K562 (cell line): ENCODE data around the gene ADRA1B. TPM values are rescaled to one million over a fixed set of nuclear protein-coding genes. Genes with fewer than 3 reads are reported as not detected.
A peak's percentile ranks its signal among the peaks of the same experiment; 100 is the strongest.

Experiments
- ATAC-seq: fragments of 200-7000 bp; cut with Tn5 transposase; 3 replicates; pipeline ENCODE4 v1.9.1; 2020; ENCODE audit warnings: moderate library complexity
- BruUV-seq: library from RNA; stranded (reverse); fragments of 400-500 nt; replicated peaks from 2 replicates; lab custom pipeline; 2021; lab: Mats Ljungman, UMichigan
- CTCF ChIA-PET: fragments of 300-600 bp; formaldehyde crosslinking; extraction: SDS; loops from one replicate; lab custom pipeline; 2021; ENCODE audit warnings: low intra/inter-chr PET ratio; lab: Yijun Ruan, JAX
- POLR2A ChIA-PET: fragments of 300-600, 350-650 bp; sonication (Branson Sonifier 250); formaldehyde crosslinking; extraction: SDS; loops from one replicate; lab custom pipeline; 2021; ENCODE audit warnings: antibody characterized with exemption, inconsistent platforms; lab: Yijun Ruan, JAX
- DNase-seq, 4 experiments: peaks; one replicate each; pipeline versions ENCODE4 v3.0.0 to v3.0.0-alpha.2; 2011 to 2018; ENCODE audit warnings: low spot score in 3 of 4, mixed read lengths in 3 of 4; ENCODE audit errors: extremely low read depth in 1 of 4
- FAIRE-seq: peaks from 2 replicates; lab custom pipeline; 2011; peaks lifted over from hg19 to GRCh38; lab: Jason Lieb, UNC
- H2AFZ ChIP-seq: 2 replicates; pipeline ENCODE4 v1.6.0; 2011; ENCODE audit warnings: low read depth, low read length, control low read depth, inconsistent platforms
- H3K27ac ChIP-seq: fragments of 200-600 bp; 3 replicates; pipeline ENCODE4 v1.8.0; 2011; ENCODE audit warnings: low read depth, mild to moderate bottlenecking, control low read depth, inconsistent platforms, low read length, moderate library complexity, mixed read lengths; ENCODE audit errors: extremely low read depth
- H3K27me3 ChIP-seq, 2 experiments: fragments of 300-600 bp in 1 of 2; 2 replicates in 1 of 2; 3 replicates in 1 of 2; pipeline versions ENCODE4 v1.6.0 to v1.8.0; 2011; ENCODE audit warnings: inconsistent platforms in 2 of 2, low read length in 2 of 2, mild to moderate bottlenecking in 1 of 2, mixed read lengths in 1 of 2, moderate library complexity in 1 of 2; ENCODE audit not compliant: control insufficient read depth in 2 of 2, insufficient read depth in 2 of 2
- H3K36me3 ChIP-seq: fragments of 300-600 bp; 3 replicates; pipeline ENCODE4 v1.8.0; 2011; ENCODE audit warnings: mild to moderate bottlenecking, low read length, inconsistent platforms; ENCODE audit not compliant: control insufficient read depth, insufficient read depth
- H3K4me1 ChIP-seq, 2 experiments: fragments of 200-600 bp in 1 of 2; replicated peaks in 1 of 2; 2 replicates in 1 of 2; 3 replicates in 1 of 2; pipeline versions ENCODE4 v1.5.1 to v1.8.0; 2011; ENCODE audit warnings: inconsistent platforms in 2 of 2, low read length in 2 of 2, mild to moderate bottlenecking in 1 of 2, mixed read lengths in 1 of 2, moderate library complexity in 1 of 2; ENCODE audit not compliant: control insufficient read depth in 2 of 2, insufficient read depth in 2 of 2
- H3K4me2 ChIP-seq: 2 replicates; pipeline ENCODE4 v1.6.1; 2011; ENCODE audit warnings: low read length, control low read depth, inconsistent platforms, mixed read lengths; ENCODE audit not compliant: insufficient read depth
- H3K4me3 ChIP-seq: fragments of 200-600 bp; sonication (generic), shearing (Covaris generic); 2 replicates; pipeline ENCODE4 v1.5.1; 2016; ENCODE audit warnings: control low read depth, inconsistent platforms
- H3K79me2 ChIP-seq: fragments of 200-600 bp; 3 replicates; pipeline ENCODE4 v1.8.0; 2011; ENCODE audit warnings: low read length, inconsistent platforms; ENCODE audit not compliant: control insufficient read depth, insufficient read depth
- H3K9ac ChIP-seq, 2 experiments: 2 replicates each; pipeline versions ENCODE4 v1.6.0 to v1.6.1; 2011; ENCODE audit warnings: low read depth in 2 of 2, low read length in 2 of 2, control low read depth in 1 of 2, inconsistent platforms in 1 of 2, mild to moderate bottlenecking in 1 of 2, mixed read lengths in 1 of 2; ENCODE audit not compliant: insufficient read depth in 1 of 2
- H3K9me1 ChIP-seq: one replicate; pipeline ENCODE4 v1.6.0; 2011; ENCODE audit warnings: inconsistent platforms, mild to moderate bottlenecking, low read length, moderate library complexity; ENCODE audit not compliant: control insufficient read depth, insufficient read depth
- H3K9me3 ChIP-seq: replicated peaks from 2 replicates; pipeline ENCODE4 v1.5.1; 2011; ENCODE audit warnings: low read depth, low read length, inconsistent platforms; ENCODE audit not compliant: control insufficient read depth, insufficient read depth
- H4K20me1 ChIP-seq: replicated peaks from 2 replicates; pipeline ENCODE4 v1.6.1; 2011; ENCODE audit warnings: low read length, inconsistent platforms, mixed read lengths; ENCODE audit not compliant: control insufficient read depth, insufficient read depth
- CEBPB ChIP-seq: fragments of 450-650 bp; IDR thresholded peaks from 2 replicates; pipeline ENCODE4 v1.6.1; 2016; ENCODE audit warnings: missing genetic modification characterization, missing compliant biosample characterization
- CEBPG ChIP-seq, 3 experiments: fragments of 200-800 bp in 1 of 3; sonication (Bioruptor generic) in 1 of 3; sonication (generic) in 1 of 3; formaldehyde crosslinking in 1 of 3; IDR thresholded peaks in 2 of 3; conservative IDR thresholded peaks in 1 of 3; 2 replicates each; pipeline versions ENCODE4 v1.6.1 to v1.8.0; 2016 to 2022; ENCODE audit warnings: missing compliant biosample characterization in 2 of 3, missing genetic modification characterization in 2 of 3, mild to moderate bottlenecking in 1 of 3, missing genetic modification reagents in 1 of 3
- NCOA1 ChIP-seq: fragments of 450-650 bp; IDR thresholded peaks from 2 replicates; pipeline ENCODE4 v1.6.1; 2016; ENCODE audit warnings: low read depth
- NFXL1 ChIP-seq: fragments of 450-650 bp; formaldehyde crosslinking; IDR thresholded peaks from 2 replicates; pipeline ENCODE4 v1.4.0; 2021; ENCODE audit warnings: mild to moderate bottlenecking
- POLR2H ChIP-seq: IDR thresholded peaks from 2 replicates; pipeline ENCODE4 v1.6.1; 2016; ENCODE audit warnings: missing genetic modification characterization, low read depth, mild to moderate bottlenecking, control low read depth, missing compliant biosample characterization, moderate library complexity
- ZNF354B ChIP-seq: fragments of 250-450 bp; sonication (Bioruptor Pico); IDR thresholded peaks from 2 replicates; pipeline ENCODE4 v1.4.0; 2020
- in situ Hi-C: fragments of 300-500 bp; cut with MboI; formaldehyde crosslinking; loops from 4 replicates; pipeline ENCODE4 v1.15.0; 2018; ENCODE audit warnings: inconsistent platforms, mixed read lengths
- intact Hi-C: fragments of 100-400 bp; cut with micrococcal nuclease; formaldehyde crosslinking; loops from 2 replicates; pipeline ENCODE4 v1.14.2; 2022
- polyA plus RNA-seq, 8 experiments: library from polyadenylated mRNA; depleted of rRNA in 4 of 8; stranded (reverse) in 5 of 8; unstranded in 3 of 8; fragments of >200 nt; fragmentation: Nextera tagmentation in 2 of 8; fragmentation: Illumina TruSeq in 1 of 8; extraction: Ambion mirVana in 2 of 8; extraction: Trizol in 1 of 8; gene quantifications; 2 replicates each; pipeline versions ENCODE4 v1.2.1 to v1.2.3, GENCODE V29; 2011 to 2014; ENCODE audit warnings: inconsistent platforms in 1 of 8, missing spikeins in 1 of 8
- total RNA-seq, 7 experiments: library from RNA; depleted of rRNA in 6 of 7; stranded (reverse); fragments of >200 nt in 6 of 7; fragmentation: Illumina TruSeq in 2 of 7; extraction: Trizol in 2 of 7; gene quantifications; 2 replicates each; pipeline versions ENCODE4 v1.2.1 to v1.2.3, GENCODE V29; 2011 to 2021; ENCODE audit warnings: low replicate concordance in 1 of 7
- TF ChIP-seq, protein P1 (sequence below): fragments of 450-650 bp; formaldehyde crosslinking; IDR thresholded peaks from 2 replicates; pipeline ENCODE4 v1.4.0; 2022; ENCODE audit warnings: mild to moderate bottlenecking, moderate library complexity

Gene ADRA1B
- total and polyA plus RNA-seq, 9 of the 15 experiments (the other 6 are each of a cell fraction or from before 2014, with no cell fraction given): not detected

DNA sequence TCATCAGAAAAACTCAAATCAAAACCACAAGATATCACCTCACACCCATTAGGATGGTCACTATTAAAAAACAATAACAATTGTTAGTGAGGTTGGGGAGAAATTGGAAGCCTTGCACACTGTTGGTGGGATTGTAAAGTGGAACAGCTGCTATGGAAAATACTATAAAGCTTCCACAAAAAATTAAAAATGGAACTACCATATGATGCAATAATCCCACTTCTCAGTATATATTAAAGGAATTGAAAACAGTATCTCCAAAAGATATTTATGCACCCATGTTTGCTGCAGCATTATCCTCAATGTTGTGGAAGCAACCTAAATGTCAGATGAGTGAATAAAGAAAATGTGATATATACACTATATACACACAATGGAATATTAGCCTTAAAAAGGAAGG lies 14.5 kb upstream of the ADRA1B start:
- ATAC-seq: no peak
- no peaks in the 10 kb centered on the region for H3K36me3 ChIP-seq
- H3K4me3 ChIP-seq: no peak overlapping the region
- no peak overlapping the region for H3K4me2 ChIP-seq
- peaks cover 0 to 5% of the 10 kb centered on the region in 2 experiments; a peak in 1 of 5 replicates for H3K27me3 ChIP-seq
- TF ChIP-seq ZNF354B (CRISPR knock-in tag) (no peak), NCOA1 (no peak), CEBPG (CRISPR knock-in tag; IDR thresholded peaks at IDR 0.05) (no peak), CEBPG (tag; conservative IDR thresholded peaks at IDR 0.05 in 1 of 2, IDR thresholded peaks at IDR 0.05 in 1 of 2) (peak; percentile 26 to 73; a peak in 3 of 4 replicates), POLR2H (tag) (no peak), CEBPB (tag) (0 out of 2 replicates have a peak, but pooled peaks have one; percentile 33), NFXL1 (no peak)
- TF ChIP-seq, protein P1, sequence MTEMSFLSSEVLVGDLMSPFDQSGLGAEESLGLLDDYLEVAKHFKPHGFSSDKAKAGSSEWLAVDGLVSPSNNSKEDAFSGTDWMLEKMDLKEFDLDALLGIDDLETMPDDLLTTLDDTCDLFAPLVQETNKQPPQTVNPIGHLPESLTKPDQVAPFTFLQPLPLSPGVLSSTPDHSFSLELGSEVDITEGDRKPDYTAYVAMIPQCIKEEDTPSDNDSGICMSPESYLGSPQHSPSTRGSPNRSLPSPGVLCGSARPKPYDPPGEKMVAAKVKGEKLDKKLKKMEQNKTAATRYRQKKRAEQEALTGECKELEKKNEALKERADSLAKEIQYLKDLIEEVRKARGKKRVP (CRISPR knock-in tag): 0 out of 2 replicates have a peak, but pooled peaks have one; percentile 18
- TF ChIP-seq, all 486 proteins: peak for 3
- Histone ChIP-seq H3K9me3 (no peaks in the 10 kb centered on the region), H3K27ac (no peak overlapping the region), H2AFZ (no peak overlapping the region), H3K9me1 (no peaks in the 10 kb centered on the region), H3K79me2 (no peaks in the 10 kb centered on the region), H3K9ac (no peak overlapping the region), H3K4me1 (no peaks in the 10 kb centered on the region), H4K20me1 (no peaks in the 10 kb centered on the region)
- no TSS peak for BruUV-seq
- intact Hi-C loops: no loop called here
- no peak for DNase-seq
- in situ Hi-C loops: no loop called here
- ChIA-PET POLR2A (no interaction called here), CTCF (no interaction called here)
- FAIRE-seq: no peak
